T-helper 2 cell treated with Interferon-gamma antibody and Interleukin-4, amounts not matched to agents 100 ng/mL and 5 ng/mL, for 36 hours (primary cell): ENCODE measurements around the gene DTL. TPM values are rescaled to one million over a fixed set of nuclear protein-coding genes. Genes with fewer than 3 reads are reported as not detected.

Experiments used
- intact Hi-C: fragments of 100-400 bp; cut with micrococcal nuclease; formaldehyde crosslinking; loops from one replicate; pipeline ENCODE4 v1.15.1; 2023
- total RNA-seq: library from RNA; stranded (reverse); gene quantifications from 2 replicates; pipeline ENCODE4 v1.2.3, GENCODE V29; 2022

DTL gene
- total RNA-seq, 1 donor from 2014 or later = 75.9 TPM

DNA sequence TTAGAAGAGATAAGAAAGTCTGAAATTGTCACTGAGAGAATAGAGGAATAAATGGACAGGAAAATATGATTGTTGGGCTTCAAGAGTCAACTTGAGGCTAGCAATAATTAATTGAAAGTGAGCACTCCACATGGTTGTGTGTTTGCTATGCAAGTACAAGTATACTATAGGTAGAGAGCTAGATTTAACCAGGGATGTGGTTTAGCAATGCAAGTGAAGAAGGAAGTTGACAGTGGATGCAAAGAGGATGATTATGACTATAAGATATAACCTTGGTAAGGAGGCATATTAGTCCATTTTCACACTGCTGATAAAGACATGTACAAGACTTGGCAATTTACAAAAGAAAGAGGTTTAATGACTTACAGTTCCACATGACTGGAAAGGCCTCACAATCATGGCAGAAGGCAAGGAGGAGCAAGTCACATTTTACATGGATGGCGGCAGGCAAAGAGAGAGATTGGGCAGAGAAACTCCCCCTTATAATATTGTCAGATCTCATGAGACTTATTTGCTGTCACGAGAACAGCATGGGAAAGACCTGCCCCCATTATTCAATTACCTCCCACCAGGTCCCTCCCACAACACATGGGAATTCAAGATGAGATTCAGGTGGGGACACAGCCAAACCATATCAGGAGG, 47.3 kb downstream of the DTL start:
- intact Hi-C loops = no loop called here

DNA sequence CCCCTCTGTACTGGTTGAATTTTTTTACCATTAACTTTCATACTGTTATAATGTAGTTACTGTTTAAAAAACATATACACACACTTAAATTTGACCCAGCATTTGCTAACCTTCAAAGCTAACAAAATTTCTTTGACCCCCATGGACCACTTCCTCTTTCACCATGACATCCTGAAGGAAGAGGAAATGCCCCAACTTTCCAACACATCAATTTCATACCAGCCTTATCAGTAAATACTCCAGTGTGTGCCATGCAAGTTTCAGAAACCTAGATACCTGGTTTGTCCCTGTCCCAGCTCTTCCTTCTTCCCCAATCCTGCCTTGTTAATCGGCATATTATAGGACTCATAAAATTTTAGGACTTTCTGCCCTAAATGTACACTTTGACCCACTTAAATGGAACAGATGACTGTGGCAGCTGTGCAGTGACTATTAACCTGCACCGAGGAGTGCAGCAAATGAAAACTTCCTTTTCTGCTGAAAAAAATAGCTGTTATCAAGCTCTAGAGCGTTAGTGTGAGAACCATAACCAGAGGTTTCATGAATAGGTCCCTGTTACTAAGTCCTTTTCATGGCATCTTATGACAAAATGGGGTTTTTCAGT, 54.1 kb downstream of the DTL start:
- intact Hi-C loops = no loop called here

DNA sequence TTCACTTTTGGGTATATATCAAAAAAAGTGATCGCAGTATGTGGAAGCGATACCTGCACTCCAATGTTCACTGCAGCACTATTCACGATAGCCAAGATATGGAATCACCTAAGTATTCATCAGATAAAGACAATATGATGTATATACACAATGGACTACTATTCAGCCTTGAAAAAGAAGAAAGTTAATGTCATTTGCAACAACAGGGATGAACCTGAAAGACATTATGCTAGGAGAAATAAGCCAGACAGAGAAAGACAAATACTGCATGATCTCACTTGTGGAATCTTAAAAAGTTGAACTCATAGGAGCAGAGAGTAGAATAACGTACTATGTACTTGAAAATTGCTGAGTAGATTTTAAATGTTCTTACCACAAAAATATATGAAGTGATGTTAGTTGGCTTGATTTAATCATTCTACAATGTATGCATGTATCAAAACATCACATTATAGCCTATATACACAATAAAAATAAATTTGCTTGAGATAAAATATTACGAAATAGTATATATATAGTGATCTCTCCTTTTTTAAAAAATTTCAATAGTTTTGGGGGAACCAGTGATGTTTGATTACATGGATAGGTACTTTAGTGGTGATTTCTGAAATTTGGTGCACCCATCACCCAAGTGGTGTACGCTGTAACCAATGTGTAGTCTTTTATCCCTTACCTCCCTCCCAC, 56.0 kb downstream of the DTL start:
- intact Hi-C loops = no loop called here

DNA sequence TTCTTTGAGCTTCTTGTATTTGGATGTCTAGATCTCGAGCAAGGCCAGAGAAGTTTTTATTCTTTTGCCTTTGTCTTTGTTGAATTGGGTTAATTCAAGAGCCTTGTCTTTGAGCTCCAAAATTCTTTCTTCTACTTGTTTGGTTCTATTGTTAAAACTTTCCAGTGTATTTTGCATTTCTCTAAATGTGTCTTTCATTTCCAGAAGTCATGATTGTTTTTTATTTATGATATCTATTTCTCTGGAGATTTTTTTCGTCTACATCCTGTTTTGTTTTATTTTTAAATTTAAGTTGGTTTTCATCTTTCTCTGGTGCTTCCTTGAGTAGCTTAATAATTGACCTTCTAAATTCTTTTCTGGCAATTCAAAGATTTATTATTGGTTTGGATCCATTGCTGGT, 61.8 kb downstream of the DTL start:
- intact Hi-C loops = no loop called here

DNA sequence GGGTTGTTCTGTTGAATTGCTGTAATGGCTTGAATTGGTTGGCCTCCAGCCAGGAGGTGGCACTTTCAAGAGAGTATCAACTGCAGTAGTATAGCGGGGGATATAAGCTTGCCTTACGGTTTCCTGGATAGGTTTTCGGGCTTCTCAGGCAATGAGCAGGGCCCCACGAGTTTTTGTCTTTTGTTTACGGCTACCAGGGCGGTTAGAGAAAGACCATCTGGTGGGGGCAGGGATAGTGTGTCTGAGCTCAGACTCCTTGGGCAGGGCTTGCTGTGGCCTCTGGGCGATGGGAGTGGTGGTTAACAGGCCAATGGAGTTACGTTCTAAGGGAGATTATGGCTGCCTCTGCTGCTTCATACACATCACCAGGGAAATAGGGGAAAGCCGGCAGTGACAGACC, 62.8 kb downstream of the DTL start:
- intact Hi-C loops = no loop called here

DNA sequence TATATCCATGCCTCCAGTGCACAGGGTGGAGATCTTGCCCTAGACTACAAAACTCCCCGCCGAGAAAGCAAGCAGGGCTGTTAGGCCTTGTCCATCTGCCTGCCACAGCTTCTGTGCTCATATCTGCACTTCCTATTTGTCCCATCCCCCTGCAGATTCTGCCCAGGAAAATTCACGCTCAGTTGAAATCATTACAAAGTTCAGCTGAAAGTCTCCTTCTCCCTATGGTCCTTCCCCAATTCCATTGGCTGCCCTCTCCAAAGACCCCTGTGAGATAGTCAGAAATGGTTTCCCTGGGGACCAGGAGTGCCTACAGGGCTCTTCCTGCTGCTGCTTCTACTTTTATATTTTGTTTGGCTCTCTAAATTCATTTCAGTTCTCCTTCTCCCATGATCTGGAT, 63.2 kb downstream of the DTL start:
- intact Hi-C loops = no loop called here

DNA sequence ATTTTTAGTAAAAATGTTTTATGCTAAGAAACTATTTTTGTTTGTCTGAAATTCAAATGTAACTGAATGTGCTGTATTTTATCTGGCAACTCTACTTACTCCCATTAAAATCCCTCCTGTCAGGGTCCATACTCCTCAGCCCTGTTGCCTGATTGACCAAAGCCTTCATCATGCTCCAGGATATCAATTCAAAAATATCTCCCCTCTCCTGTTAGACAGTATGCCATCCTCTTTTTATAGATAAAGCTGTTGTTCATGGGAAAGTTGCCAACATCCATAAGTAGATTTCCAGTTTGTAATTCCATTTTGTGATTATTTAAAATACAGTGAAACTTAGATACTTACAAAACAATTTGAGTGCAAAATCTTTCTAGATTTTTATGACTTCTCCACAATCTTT, 65.7 kb downstream of the DTL start:
- intact Hi-C loops = no loop called here

DNA sequence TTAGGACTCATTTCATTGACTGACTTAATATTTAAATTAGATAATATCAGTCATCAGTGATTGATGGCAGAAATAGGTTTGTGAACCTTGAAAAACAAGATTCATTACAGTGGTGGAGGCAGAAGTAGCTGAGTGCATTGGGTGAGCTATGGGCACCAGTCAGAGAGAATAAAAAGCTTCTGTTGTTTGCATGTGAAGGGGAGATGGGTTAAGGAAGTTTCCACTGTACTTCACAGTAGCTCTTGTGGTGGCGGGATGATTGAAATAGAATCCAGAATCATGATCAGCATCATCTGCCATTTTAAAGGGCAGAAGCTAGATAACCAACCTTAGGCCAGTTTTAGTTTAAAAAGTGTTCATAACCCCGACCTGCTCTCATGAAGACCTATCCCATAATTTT, 66.2 kb downstream of the DTL start:
- intact Hi-C loops = no loop called here

DNA sequence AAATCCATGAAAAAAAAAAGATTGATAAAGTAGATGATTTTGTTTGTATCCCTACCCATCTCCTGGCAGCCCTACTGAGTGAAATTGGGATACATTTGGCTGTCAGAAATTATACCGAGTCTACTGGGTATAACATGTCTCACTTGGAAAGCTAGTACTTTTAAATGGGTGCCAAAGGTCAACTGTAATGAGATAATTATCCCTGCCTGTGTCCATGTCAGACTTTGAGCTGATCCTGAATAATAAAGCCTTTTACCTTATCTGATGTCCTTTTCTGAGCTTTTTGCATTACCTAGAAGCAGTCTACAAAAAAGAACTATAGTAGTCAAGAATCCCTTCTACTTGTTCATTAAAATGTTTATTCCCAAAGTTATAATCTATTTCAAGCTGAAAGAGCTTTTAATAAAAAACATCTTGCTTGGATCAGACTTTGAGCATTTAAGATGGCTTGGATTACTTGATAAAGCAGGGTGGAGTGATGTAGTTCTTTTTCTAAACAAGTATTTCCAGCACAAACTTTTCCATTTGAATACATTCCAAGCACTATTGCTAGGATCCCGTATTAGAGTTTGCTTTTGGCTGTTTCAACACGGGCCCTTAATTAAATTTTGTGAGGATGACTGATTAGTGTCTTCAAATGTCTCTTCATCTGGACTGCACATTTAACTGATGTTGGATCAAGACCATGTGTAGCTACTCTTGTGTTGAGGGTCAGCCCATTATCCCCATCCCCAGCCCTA, 69.2 kb downstream of the DTL start:
- intact Hi-C loops = no loop called here

DNA sequence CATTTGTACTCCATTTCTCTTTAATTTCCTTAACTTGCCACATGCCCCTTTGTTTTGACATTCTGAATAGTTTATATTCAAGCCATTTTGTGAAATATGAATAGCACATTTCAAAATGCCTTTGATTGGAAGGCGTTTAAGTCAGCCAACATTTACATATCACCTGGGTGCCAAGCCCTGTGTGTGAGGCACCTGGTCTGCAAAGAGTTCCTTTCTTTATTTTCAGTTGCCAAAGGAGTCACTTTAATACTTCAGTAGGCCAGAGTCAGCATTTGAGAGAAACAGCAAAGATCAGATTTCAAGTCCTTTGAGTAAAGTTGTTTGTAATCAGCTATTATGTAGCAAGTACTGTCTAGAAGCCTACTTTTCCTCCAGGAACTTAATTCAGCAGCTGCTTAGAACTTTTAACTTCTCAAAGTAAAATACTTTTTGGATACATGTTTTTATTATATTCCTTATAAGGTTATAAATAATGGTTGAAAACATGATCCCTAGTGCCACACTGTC, 70.8 kb downstream of the DTL start:
- intact Hi-C loops = no loop called here

DNA sequence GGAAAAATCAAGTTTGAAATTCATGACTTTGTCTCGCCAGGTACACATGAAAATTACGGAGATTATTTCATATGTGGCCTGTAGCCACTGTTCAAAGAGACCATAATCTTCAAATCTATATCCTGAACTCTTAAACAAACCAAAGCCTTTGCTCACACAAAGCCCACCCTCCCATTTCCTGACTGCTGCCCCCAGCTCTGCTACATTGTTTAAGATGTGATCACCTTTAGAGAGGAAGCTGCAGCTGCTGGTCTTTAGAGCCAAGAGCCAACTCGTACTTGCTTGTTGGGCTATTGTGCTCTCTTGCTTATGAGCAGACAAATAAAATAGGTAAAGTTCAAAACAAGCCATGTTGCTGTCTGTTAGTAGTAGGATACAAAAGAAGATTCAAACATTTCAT, 71.9 kb downstream of the DTL start:
- intact Hi-C loops = no loop called here

DNA sequence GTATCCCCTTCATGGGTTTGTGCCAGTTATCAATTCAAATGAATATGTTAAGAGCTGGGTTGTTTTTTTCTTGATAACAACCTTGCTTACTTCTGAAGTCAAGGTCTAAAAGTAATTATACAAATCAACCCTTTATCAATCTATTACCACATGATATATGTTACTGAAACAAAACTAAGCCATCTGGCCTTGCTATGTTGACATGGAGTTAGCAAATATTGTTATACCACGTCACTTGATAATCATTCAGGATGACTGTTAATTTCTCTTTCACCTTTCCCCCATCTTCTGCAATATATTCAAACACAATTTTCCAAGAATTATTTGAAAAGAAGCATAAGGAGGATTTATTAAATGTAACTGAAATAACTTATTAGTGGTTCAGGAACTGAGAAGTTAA, 72.6 kb downstream of the DTL start:
- intact Hi-C loops = no loop called here

DNA sequence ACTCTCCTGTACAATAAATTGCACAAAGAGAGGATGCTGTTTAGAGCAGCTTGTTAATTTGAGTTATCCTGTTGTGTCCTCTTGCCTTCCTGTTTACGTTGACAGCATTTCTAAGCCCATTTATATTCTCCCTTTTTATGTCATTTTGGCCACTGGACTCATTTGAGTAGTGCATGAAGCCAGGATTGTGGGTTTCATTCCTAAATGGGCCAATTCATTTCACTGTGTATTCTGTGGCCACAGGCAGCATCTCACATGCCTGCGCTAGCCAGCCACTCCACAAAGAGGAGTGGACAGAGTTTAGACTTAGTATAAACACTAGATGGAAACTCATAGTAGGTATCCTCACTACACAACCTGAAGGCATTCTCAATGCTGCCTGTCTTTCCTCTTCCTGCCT, 73.4 kb downstream of the DTL start:
- intact Hi-C loops = no loop called here

DNA sequence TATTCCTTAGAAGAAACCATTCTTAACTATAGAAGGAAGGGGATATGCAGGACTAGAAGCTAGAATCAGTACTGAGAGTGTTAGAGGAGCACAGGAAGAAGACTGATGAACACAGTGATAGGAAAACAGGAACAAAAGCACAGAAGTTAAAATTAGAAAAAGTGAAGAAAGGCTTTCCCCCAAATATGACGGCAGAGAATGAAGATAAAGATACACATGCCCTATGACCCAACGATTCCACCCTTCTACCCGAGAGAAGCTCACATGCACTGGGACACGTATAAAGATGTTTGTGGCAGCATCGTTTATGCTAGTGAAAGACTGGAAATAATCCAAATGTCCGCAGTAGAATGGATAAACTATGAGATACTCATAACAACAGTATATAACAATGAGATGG, 74.2 kb downstream of the DTL start:
- intact Hi-C loops = no loop called here

DNA sequence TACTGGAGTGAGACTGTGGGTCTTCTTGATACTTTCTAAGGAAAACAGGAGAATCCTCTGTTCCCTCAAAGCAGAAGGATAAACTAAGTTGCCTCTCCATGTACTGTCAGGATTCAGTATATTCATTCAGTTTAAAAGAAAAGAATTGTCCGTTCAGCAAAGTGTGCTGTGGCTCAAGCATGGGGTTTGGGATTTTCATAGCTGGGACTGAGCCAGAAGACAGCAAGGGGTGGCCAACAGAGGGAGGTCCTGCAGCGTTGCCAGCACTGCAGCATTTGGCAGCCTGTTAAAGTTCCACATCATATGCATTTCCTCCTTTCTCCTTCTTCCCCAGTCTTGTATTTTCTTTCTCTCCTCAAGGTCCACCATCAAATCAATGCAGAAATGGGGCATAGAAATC, 75.1 kb downstream of the DTL start:
- intact Hi-C loops = no loop called here

DNA sequence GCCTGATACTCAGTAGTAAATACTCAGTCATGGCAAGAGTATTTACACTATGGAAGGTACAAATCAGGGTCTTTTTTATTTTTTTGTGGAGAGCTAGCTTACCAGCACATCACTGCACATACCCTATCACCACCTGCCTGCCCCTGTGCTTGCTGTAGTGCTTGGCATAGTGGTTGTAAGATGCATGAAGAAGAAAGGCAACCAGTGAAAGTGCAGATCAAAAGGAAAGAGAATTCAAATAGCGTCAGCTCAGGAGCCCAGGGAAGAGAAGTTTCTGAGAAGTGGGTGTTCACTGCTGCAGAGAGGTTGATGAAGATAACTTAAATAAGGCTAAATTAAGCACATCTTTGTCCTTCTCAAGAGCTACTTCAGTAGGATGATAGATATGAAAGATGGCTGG, 76.0 kb downstream of the DTL start:
- intact Hi-C loops = no loop called here

DNA sequence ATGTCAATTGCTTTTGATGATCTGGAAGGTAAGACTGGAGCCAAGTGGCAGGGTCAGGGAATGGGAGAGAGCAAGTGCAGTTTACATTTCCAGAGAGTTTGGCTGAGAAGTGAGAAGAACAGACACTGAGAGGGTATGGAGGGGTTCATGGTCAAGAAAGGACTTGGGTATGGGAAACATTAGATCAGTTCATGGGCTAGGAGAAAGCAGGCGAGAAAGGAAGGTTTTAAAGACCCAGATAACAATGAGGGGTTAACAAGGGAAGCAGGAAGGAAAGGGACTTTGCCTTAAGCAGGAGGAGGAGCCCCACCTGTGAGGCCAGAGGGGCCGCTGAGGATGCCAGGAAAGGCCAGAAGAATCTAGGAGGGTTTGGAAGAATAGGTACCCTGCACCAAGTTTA, 78.2 kb downstream of the DTL start:
- intact Hi-C loops = no loop called here

DNA sequence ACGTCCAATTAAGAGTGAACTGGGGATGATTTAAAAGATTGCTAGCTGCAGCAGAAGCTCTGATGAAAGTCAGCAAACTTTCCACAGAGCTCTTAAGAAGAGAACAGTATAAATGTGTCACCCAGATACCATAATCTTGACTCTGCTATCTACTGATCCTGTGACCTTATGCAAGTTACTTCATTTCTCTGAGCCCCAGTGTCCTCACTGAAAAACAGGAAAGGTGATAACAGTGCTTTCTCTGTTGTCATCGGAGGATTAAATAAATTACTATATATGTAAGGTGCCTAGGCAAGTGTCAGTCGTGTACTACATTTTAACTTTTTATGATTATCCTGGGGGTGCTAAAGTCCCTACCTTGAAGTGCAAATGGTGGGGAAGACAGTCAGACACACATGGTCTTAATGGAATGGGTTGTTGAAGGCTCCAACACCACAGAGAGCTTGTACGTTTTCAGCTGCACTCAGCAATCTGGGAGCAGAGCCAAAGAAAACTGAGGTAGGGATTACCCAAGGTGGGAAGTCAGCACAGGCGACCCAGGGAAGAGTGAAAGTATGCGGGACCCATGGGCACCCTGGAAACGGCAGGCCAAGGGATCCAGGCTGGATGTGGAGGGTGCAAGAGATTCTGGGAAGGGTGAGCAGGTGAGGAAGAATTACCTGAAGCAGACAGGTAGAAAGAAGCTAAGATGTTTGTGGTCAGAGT, 82.8 kb downstream of the DTL start:
- intact Hi-C loops = no loop called here

DNA sequence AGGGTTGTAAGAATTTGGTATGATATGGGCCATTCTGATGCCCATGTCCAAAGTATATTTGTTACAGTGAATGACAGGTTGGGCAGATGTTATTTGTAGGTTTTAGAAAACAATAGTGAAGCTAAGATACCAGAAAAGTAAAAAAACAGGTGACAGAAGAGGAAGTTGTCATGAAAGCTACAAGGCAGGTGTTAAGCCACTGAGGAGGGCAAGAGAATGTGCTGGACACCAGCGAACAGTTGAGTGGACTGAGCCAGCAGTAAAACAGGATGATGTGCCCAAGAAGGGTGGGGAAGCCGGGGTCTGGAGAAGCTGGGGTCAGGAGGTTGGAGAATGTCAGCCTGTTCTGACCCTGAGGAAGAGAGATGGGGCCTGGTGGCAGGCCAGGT, 83.3 kb downstream of the DTL start:
- intact Hi-C loops = no loop called here

DNA sequence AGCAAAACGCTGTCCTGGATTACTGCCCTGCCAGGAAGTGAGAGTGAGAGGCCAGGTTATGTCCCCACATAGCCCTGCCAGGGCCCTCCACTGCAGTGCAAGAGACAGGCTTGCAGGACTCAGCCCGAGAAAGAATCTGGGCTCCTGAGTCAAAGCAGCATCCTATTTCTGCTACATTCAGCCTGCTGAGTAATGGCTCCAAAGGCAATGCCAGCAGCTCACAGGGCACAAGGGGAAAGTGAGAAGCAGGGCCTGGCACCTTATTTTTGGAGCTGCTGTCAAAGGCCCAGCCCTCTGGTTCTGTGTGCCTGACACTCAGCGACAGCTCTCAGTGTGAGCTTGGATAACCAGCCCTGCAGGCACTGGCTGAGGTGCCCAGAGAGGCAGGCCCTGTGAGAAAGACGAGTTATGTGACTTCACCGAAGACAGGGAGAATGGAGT, 83.9 kb downstream of the DTL start:
- intact Hi-C loops = no loop called here

DNA sequence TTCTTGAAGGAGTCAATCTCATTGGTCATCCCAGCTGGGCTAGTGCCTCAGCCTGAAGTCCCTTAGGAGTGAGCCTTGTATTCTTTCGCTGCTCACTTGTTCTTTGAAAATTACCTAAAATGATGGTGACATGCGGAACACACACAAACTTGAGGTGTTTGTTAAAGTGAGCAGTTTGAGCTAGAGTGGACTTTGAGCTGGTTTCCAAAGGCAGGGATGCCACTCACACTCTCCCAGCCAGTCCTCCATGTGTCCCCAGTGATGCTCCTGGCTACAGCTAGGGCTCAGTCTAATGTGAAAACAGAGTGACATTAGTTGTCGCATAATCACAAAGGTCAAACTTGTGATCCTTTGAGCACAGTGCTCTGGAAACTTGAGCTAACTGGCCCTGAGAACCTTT, 84.3 kb downstream of the DTL start:
- intact Hi-C loops = loop anchor here (5.0 kb wide), 1 partner anchor 42 kb away; no protein-coding TSS in a partner anchor
